ENCODE measurements around the gene PRR36. TPM values are rescaled to one million over a fixed set of nuclear protein-coding genes. Genes with fewer than 3 reads are reported as not detected.
"Not testable (repeated sequence)": the region's sequence is repeated elsewhere in the genome, so short reads cannot be mapped to it uniquely, and the experiment has no call there.

PRR36 gene
- total and polyA plus RNA-seq, 7 donors = under 0.01 to 0.23 TPM; not detected in 5

- Histone ChIP-seq H3K27me3 (peaks cover 38 to 52% (median 52%) of the 10 kb centered on the region in 3 donors), H3K36me3 (peaks cover 11 to 16% (median 13%) of the 10 kb centered on the region in 4 donors), H3K9me3 (no peaks in the 10 kb centered on the region), H3K27ac (peak overlapping the region in 3 of 4 donors; percentile 93 to 98 (median 97)), H3K4me1 (peaks cover 0 to 72% (median 71%) of the 10 kb centered on the region in 4 donors), H3K4me3 (no peak overlapping the region)
- no peak for DNase-seq
- WGBS, 2 donors = 28 to 39% methylated on average over 42 of the region's 42 CpGs
- intact Hi-C loops (cut with DNase I) = no loop called here
- TF ChIP-seq EP300 (IDR thresholded peaks at IDR 0.05) (no peak), CTCF (IDR thresholded peaks at IDR 0.05) (no peak), POLR2AphosphoS5 (IDR thresholded peaks at IDR 0.05) (no peak), POLR2A (IDR thresholded peaks at IDR 0.05) (no peak)
These were observed 44.6 kb upstream of the PRR36 start for GRCh38 chr19:7918615-7919421.

- peaks cover 38 to 52% (median 52%) of the 10 kb centered on the region in 3 donors for H3K27me3 ChIP-seq
- TF ChIP-seq CTCF (IDR thresholded peaks at IDR 0.05) = peak in 1 of 4 experiments; percentile 0
- 9 to 21% methylated on average over 28 to 29 of the region's 29 CpGs for WGBS, 2 donors
These were observed 43.9 kb upstream of the PRR36 start for GRCh38 chr19:7918062-7918614.

GRCh38 chr19:7917267-7918061, 43.3 kb upstream of the PRR36 start:
- 1 to 2% methylated on average over 71 of the region's 71 CpGs for WGBS, 2 donors
- H3K27me3 ChIP-seq = peaks cover 38 to 52% (median 52%) of the 10 kb centered on the region in 3 donors
- no peaks in the 10 kb centered on the region for H3K9me3 ChIP-seq
- DNase-seq = no peak
- TF ChIP-seq POLR2AphosphoS5 (IDR thresholded peaks at IDR 0.05) (peak in 1 of 4 donors; percentile 8), CTCF (IDR thresholded peaks at IDR 0.05) (peak; percentile 13 to 63 (median 40)), EP300 (IDR thresholded peaks at IDR 0.05) (no peak), POLR2A (IDR thresholded peaks at IDR 0.05) (no peak)
- peaks cover 0 to 59% (median 57%) of the 10 kb centered on the region in 4 donors for H3K4me1 ChIP-seq
- peak overlapping the region; percentile 13 to 81 (median 34) for H3K27ac ChIP-seq
- H3K36me3 ChIP-seq = peaks cover 11 to 19% (median 14%) of the 10 kb centered on the region in 4 donors
- intact Hi-C loops (cut with DNase I) = no loop called here
- H3K4me3 ChIP-seq = peak overlapping the region in 3 of 4 donors; percentile 6 to 42 (median 38)

More at GRCh38 chr19:7918062-7918614, 43.9 kb upstream of the PRR36 start:
- Histone ChIP-seq H3K4me1 (peaks cover 0 to 66% (median 64%) of the 10 kb centered on the region in 4 donors), H3K4me3 (peak overlapping the region in 2 of 4 donors; percentile 38 to 42), H3K27ac (peak overlapping the region in 2 of 4 donors; percentile 27 to 81), H3K36me3 (peaks cover 11 to 19% (median 13%) of the 10 kb centered on the region in 4 donors)
- DNase-seq; H3K9me3 ChIP-seq; intact Hi-C loops (cut with DNase I): not testable (repeated sequence)

GRCh38 chr19:7916955-7917266, 42.7 kb upstream of the PRR36 start:
- Histone ChIP-seq H3K9me3 (no peaks in the 10 kb centered on the region), H3K4me3 (peak overlapping the region in 3 of 4 donors; percentile 8 to 42 (median 33)), H3K27me3 (peaks cover 38 to 52% (median 52%) of the 10 kb centered on the region in 3 donors), H3K27ac (peak overlapping the region in 1 of 4 donors; percentile 81), H3K36me3 (peaks cover 13 to 19% (median 14%) of the 10 kb centered on the region in 4 donors), H3K4me1 (peaks cover 0 to 53% (median 51%) of the 10 kb centered on the region in 4 donors)
- DNase-seq = no peak
- TF ChIP-seq POLR2AphosphoS5 (IDR thresholded peaks at IDR 0.05) (no peak), POLR2A (IDR thresholded peaks at IDR 0.05) (no peak), CTCF (IDR thresholded peaks at IDR 0.05) (no peak), EP300 (IDR thresholded peaks at IDR 0.05) (no peak)
- WGBS, 2 donors = 6 to 7% methylated on average over 12 of the region's 12 CpGs
- intact Hi-C loops (cut with DNase I) = no loop called here

Measured in sigmoid colon (tissue), 7 donors.